Measurements from ENCODE around the gene GNAT3.

GNAT3 gene

DNA sequence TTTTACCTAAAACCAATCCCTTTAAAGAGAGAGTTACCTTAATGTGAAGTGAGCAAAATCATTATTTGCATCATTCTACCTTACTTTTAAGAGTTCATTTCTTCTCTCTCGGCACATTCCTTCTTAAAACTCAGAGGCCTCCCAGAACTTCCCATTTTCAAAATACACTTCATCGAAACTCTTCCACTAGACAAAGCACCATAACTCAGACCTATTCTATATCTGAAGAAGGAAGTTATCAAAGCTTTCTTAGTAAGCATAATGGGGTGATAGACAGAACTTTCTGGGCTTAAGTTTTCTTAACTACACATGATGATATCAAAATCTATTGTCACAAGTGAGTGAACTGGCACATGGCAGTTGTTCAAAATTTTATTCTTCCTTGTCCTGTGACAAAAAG is 24.6 kb upstream of the GNAT3 start:
- Histone ChIP-seq H3K4me3 (ENCODE audit: low read length in 2 of 2) (no peak overlapping the region), H3K9me3 (replicated peaks in 1 of 2; ENCODE audit: control insufficient read depth in 2 of 2, insufficient read depth in 1 of 2, low read depth in 1 of 2, low read length in 2 of 2) (peaks cover 0 to 11% of the 10 kb centered on the region in 2 donors), H3K4me1 (ENCODE audit: control insufficient read depth in 2 of 2, insufficient read depth in 1 of 2, low read depth in 1 of 2, low read length in 2 of 2) (peaks cover 0 to 3% of the 10 kb centered on the region in 2 donors), H3K27me3 (ENCODE audit: control insufficient read depth in 3 of 3, insufficient read depth in 3 of 3, low read depth in 1 of 3, low read length in 3 of 3) (no peaks in the 10 kb centered on the region), H2BK15ac (ENCODE audit: low read length) (no peak overlapping the region), H2BK120ac (ENCODE audit: low read depth, low read length) (no peak overlapping the region), H3K14ac (ENCODE audit: low read length) (no peak overlapping the region), H3K36me3 (replicated peaks in 1 of 2; ENCODE audit: control insufficient read depth in 2 of 2, insufficient read depth in 2 of 2, low read length in 2 of 2) (no peaks in the 10 kb centered on the region), H2AFZ (ENCODE audit: low read length) (no peak overlapping the region), H2BK12ac (ENCODE audit: low read length) (no peak overlapping the region), H2AK5ac (ENCODE audit: low read depth, low read length) (no peak overlapping the region), H3K79me1 (ENCODE audit: low read depth, low read length) (no peaks in the 10 kb centered on the region), H3K4me2 (ENCODE audit: insufficient read depth, low read length, poor library complexity, severe bottlenecking) (no peak overlapping the region), H4K8ac (ENCODE audit: low read depth, low read length) (no peak overlapping the region), H3K9ac (ENCODE audit: low read depth, low read length, poor library complexity) (no peak overlapping the region), H3K18ac (ENCODE audit: low read length) (no peak overlapping the region), H3K23ac (ENCODE audit: low read depth, low read length, poor library complexity) (no peak overlapping the region), H4K91ac (ENCODE audit: low read depth, low read length, poor library complexity) (no peak overlapping the region), H3K4ac (ENCODE audit: low read length) (no peak overlapping the region), H2BK5ac (ENCODE audit: low read length) (no peak overlapping the region), H3K27ac (replicated peaks; ENCODE audit: low read length) (no peak overlapping the region)
- DNase-seq (ENCODE audit: low spot score), result no peak
- WGBS, 2 donors (ENCODE audit: extremely low coverage in 2 of 2, insufficient read length in 2 of 2, insufficient replicate concordance in 1 of 2), result no CpG with 5 or more reads among the region's 2 CpGs

DNA sequence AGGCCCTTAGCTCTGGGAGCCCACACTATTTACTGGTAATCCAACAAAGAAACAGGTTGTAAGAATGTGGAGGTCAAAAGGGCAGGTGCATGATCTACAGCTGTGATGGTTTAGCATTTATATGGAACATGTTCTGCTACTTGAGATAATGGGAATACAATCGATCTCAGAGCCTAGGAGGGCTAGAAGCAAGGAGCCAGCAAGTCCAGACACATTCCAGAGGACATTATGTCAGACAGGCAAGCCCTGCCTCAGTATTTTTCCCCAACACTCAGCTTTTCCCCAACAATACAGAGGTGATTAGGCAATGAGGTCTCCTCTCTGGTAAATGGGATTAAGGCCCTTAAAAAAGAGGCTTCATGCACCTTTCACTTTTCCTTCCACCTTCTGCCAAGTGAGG is 21.4 kb upstream of the GNAT3 start:
- no peak overlapping the region for H2BK15ac ChIP-seq (ENCODE audit: low read length)
- no peaks in the 10 kb centered on the region for H3K36me3 ChIP-seq (replicated peaks in 1 of 2; ENCODE audit: control insufficient read depth in 2 of 2, insufficient read depth in 2 of 2, low read length in 2 of 2)
- peaks cover 0 to 11% of the 10 kb centered on the region in 2 donors for H3K9me3 ChIP-seq (replicated peaks in 1 of 2; ENCODE audit: control insufficient read depth in 2 of 2, insufficient read depth in 1 of 2, low read depth in 1 of 2, low read length in 2 of 2)
- no peak overlapping the region for H3K18ac ChIP-seq (ENCODE audit: low read length)
- H3K4ac ChIP-seq (ENCODE audit: low read length), result no peak overlapping the region
- no peak overlapping the region for H3K4me2 ChIP-seq (ENCODE audit: insufficient read depth, low read length, poor library complexity, severe bottlenecking)
- H2AK5ac ChIP-seq (ENCODE audit: low read depth, low read length), result no peak overlapping the region
- H3K9ac ChIP-seq (ENCODE audit: low read depth, low read length, poor library complexity), result no peak overlapping the region
- H4K91ac ChIP-seq (ENCODE audit: low read depth, low read length, poor library complexity), result no peak overlapping the region
- WGBS, 2 donors (ENCODE audit: extremely low coverage in 2 of 2, insufficient read length in 2 of 2, insufficient replicate concordance in 1 of 2), result no CpG with 5 or more reads among the region's 1 CpG
- H3K4me1 ChIP-seq (ENCODE audit: control insufficient read depth in 2 of 2, insufficient read depth in 1 of 2, low read depth in 1 of 2, low read length in 2 of 2), result peaks cover 0 to 3% of the 10 kb centered on the region in 2 donors
- H2AFZ ChIP-seq (ENCODE audit: low read length), result peak overlapping the region; percentile 32
- H3K79me1 ChIP-seq (ENCODE audit: low read depth, low read length), result no peaks in the 10 kb centered on the region
- no peak overlapping the region for H2BK5ac ChIP-seq (ENCODE audit: low read length)
- no peak overlapping the region for H2BK120ac ChIP-seq (ENCODE audit: low read depth, low read length)
- H3K14ac ChIP-seq (ENCODE audit: low read length), result no peak overlapping the region
- no peak overlapping the region for H3K23ac ChIP-seq (ENCODE audit: low read depth, low read length, poor library complexity)
- peaks cover 0 to 10% (median 0%) of the 10 kb centered on the region in 3 experiments for H3K27me3 ChIP-seq (ENCODE audit: control insufficient read depth in 3 of 3, insufficient read depth in 3 of 3, low read depth in 1 of 3, low read length in 3 of 3)
- no peak overlapping the region for H3K4me3 ChIP-seq (ENCODE audit: low read length in 2 of 2)
- no peak overlapping the region for H4K8ac ChIP-seq (ENCODE audit: low read depth, low read length)
- no peak overlapping the region for H3K27ac ChIP-seq (replicated peaks; ENCODE audit: low read length)
- no peak overlapping the region for H2BK12ac ChIP-seq (ENCODE audit: low read length)
- DNase-seq (ENCODE audit: low spot score), result no peak

GRCh38 chr7:80532153-80532552 is 20.3 kb upstream of the GNAT3 start:
- Histone ChIP-seq H3K27ac (replicated peaks; ENCODE audit: low read length) (no peak overlapping the region), H4K8ac (ENCODE audit: low read depth, low read length) (no peak overlapping the region), H3K9ac (ENCODE audit: low read depth, low read length, poor library complexity) (no peak overlapping the region), H3K4ac (ENCODE audit: low read length) (no peak overlapping the region), H3K23ac (ENCODE audit: low read depth, low read length, poor library complexity) (no peak overlapping the region), H3K4me3 (ENCODE audit: low read length in 2 of 2) (no peak overlapping the region), H3K4me1 (ENCODE audit: control insufficient read depth in 2 of 2, insufficient read depth in 1 of 2, low read depth in 1 of 2, low read length in 2 of 2) (peaks cover 0 to 3% of the 10 kb centered on the region in 2 donors), H2BK12ac (ENCODE audit: low read length) (no peak overlapping the region), H2AK5ac (ENCODE audit: low read depth, low read length) (no peak overlapping the region), H2AFZ (ENCODE audit: low read length) (no peak overlapping the region), H3K27me3 (ENCODE audit: control insufficient read depth in 3 of 3, insufficient read depth in 3 of 3, low read depth in 1 of 3, low read length in 3 of 3) (peaks cover 0 to 10% (median 0%) of the 10 kb centered on the region in 3 experiments), H2BK120ac (ENCODE audit: low read depth, low read length) (no peak overlapping the region), H3K79me1 (ENCODE audit: low read depth, low read length) (no peaks in the 10 kb centered on the region), H3K36me3 (replicated peaks in 1 of 2; ENCODE audit: control insufficient read depth in 2 of 2, insufficient read depth in 2 of 2, low read length in 2 of 2) (no peaks in the 10 kb centered on the region), H3K18ac (ENCODE audit: low read length) (no peak overlapping the region), H2BK15ac (ENCODE audit: low read length) (no peak overlapping the region), H3K4me2 (ENCODE audit: insufficient read depth, low read length, poor library complexity, severe bottlenecking) (no peak overlapping the region), H3K9me3 (replicated peaks in 1 of 2; ENCODE audit: control insufficient read depth in 2 of 2, insufficient read depth in 1 of 2, low read depth in 1 of 2, low read length in 2 of 2) (peaks cover 0 to 11% of the 10 kb centered on the region in 2 donors), H4K91ac (ENCODE audit: low read depth, low read length, poor library complexity) (no peak overlapping the region), H2BK5ac (ENCODE audit: low read length) (no peak overlapping the region), H3K14ac (ENCODE audit: low read length) (no peak overlapping the region)
- no peak for DNase-seq (ENCODE audit: low spot score)
- WGBS, 2 donors (ENCODE audit: extremely low coverage in 2 of 2, insufficient read length in 2 of 2, insufficient replicate concordance in 1 of 2), result no CpG with 5 or more reads among the region's 3 CpGs

DNA sequence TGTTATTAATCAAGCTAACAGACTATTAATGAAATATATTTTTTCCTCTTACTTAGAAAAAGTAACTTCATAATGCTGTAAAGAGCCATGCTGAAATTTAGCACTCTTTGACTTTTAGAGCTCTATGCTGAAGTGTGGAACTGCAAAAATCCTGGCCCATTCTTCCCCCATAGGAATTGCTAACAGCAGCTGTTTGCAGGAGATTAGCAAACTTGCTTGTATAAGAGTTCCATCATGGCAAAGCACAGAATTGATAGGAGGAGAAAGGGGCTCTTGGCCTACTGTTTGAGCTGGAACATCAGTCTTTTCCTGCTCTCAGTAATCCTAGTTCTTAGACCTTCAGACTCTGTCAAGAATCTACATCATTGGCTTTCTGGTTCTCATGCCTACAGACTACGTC is 18.3 kb upstream of the GNAT3 start:
- H3K36me3 ChIP-seq (replicated peaks in 1 of 2; ENCODE audit: control insufficient read depth in 2 of 2, insufficient read depth in 2 of 2, low read length in 2 of 2), result no peaks in the 10 kb centered on the region
- H2AK5ac ChIP-seq (ENCODE audit: low read depth, low read length), result no peak overlapping the region
- peaks cover 0 to 10% (median 0%) of the 10 kb centered on the region in 3 experiments for H3K27me3 ChIP-seq (ENCODE audit: control insufficient read depth in 3 of 3, insufficient read depth in 3 of 3, low read depth in 1 of 3, low read length in 3 of 3)
- no peak overlapping the region for H3K14ac ChIP-seq (ENCODE audit: low read length)
- H3K23ac ChIP-seq (ENCODE audit: low read depth, low read length, poor library complexity), result no peak overlapping the region
- H3K9me3 ChIP-seq (replicated peaks in 1 of 2; ENCODE audit: control insufficient read depth in 2 of 2, insufficient read depth in 1 of 2, low read depth in 1 of 2, low read length in 2 of 2), result peaks cover 0 to 11% of the 10 kb centered on the region in 2 donors
- H4K8ac ChIP-seq (ENCODE audit: low read depth, low read length), result no peak overlapping the region
- H3K9ac ChIP-seq (ENCODE audit: low read depth, low read length, poor library complexity), result no peak overlapping the region
- WGBS, 2 donors (ENCODE audit: extremely low coverage in 2 of 2, insufficient read length in 2 of 2, insufficient replicate concordance in 1 of 2), result no CpG with 5 or more reads among the region's 1 CpG
- H3K4me3 ChIP-seq (ENCODE audit: low read length in 2 of 2), result no peak overlapping the region
- no peak overlapping the region for H3K4ac ChIP-seq (ENCODE audit: low read length)
- H3K4me2 ChIP-seq (ENCODE audit: insufficient read depth, low read length, poor library complexity, severe bottlenecking), result no peak overlapping the region
- H2BK120ac ChIP-seq (ENCODE audit: low read depth, low read length), result no peak overlapping the region
- no peak overlapping the region for H2AFZ ChIP-seq (ENCODE audit: low read length)
- H3K27ac ChIP-seq (replicated peaks; ENCODE audit: low read length), result no peak overlapping the region
- no peak overlapping the region for H2BK15ac ChIP-seq (ENCODE audit: low read length)
- H3K18ac ChIP-seq (ENCODE audit: low read length), result no peak overlapping the region
- H4K91ac ChIP-seq (ENCODE audit: low read depth, low read length, poor library complexity), result no peak overlapping the region
- H3K79me1 ChIP-seq (ENCODE audit: low read depth, low read length), result no peaks in the 10 kb centered on the region
- no peak overlapping the region for H2BK12ac ChIP-seq (ENCODE audit: low read length)
- no peak for DNase-seq (ENCODE audit: low spot score)
- H2BK5ac ChIP-seq (ENCODE audit: low read length), result no peak overlapping the region
- peaks cover 0 to 3% of the 10 kb centered on the region in 2 donors for H3K4me1 ChIP-seq (ENCODE audit: control insufficient read depth in 2 of 2, insufficient read depth in 1 of 2, low read depth in 1 of 2, low read length in 2 of 2)

All from neuronal stem cell (in vitro differentiated cells).